Kidney capillary endothelial cell (primary cell): ENCODE measurements around the gene TOP1.
"Not testable (repeated sequence)": the region's sequence is repeated elsewhere in the genome, so short reads cannot be mapped to it uniquely, and the experiment has no call there.

ENCODE experiments used
- DNase-seq: peaks from one replicate; pipeline ENCODE4 v3.0.0-alpha.2; 2018; ENCODE audit warnings: low spot score

TOP1 gene

GRCh38 chr20:41131594-41132387, 103.2 kb downstream of the TOP1 start:
- DNase-seq: no peak

- not testable (repeated sequence) for DNase-seq
Observed at GRCh38 chr20:41132388-41132775, 103.8 kb downstream of the TOP1 start.

- no peak for DNase-seq
Observed at GRCh38 chr20:41133709-41134361, 105.2 kb downstream of the TOP1 start.

GRCh38 chr20:41134362-41135186, 106.0 kb downstream of the TOP1 start:
- DNase-seq: no peak

GRCh38 chr20:41135187-41135887, 106.7 kb downstream of the TOP1 start:
- DNase-seq: no peak

GRCh38 chr20:41135888-41136679, 107.5 kb downstream of the TOP1 start:
- no peak for DNase-seq

GRCh38 chr20:41136680-41137613, 108.3 kb downstream of the TOP1 start, which contains the start of gene PLCG1:
PLCG1 (plus strand) TSS chr20:41137543; CDS start chr20:41137642, 99 bp downstream.
- DNase-seq: peak; percentile 78

GRCh38 chr20:41137614-41138474, 109.2 kb downstream of the TOP1 start:
- DNase-seq: no peak

- DNase-seq: no peak
Observed at GRCh38 chr20:41138475-41139226, 110.0 kb downstream of the TOP1 start.

- DNase-seq: no peak
Observed at GRCh38 chr20:41139227-41140093, 110.8 kb downstream of the TOP1 start.

- DNase-seq: no peak
Observed at GRCh38 chr20:41140226-41141133, 111.9 kb downstream of the TOP1 start.

GRCh38 chr20:41141153-41141815, 112.7 kb downstream of the TOP1 start:
- peak; percentile 88 for DNase-seq

- no peak for DNase-seq
Observed at GRCh38 chr20:41142245-41142644, 113.6 kb downstream of the TOP1 start.

GRCh38 chr20:41142919-41143318, 114.3 kb downstream of the TOP1 start:
- DNase-seq: no peak

GRCh38 chr20:41143354-41143753, 114.7 kb downstream of the TOP1 start:
- no peak for DNase-seq

- no peak for DNase-seq
Observed at GRCh38 chr20:41145317-41145716, 116.7 kb downstream of the TOP1 start.
